Bronchial epithelial cell (primary cell): ENCODE measurements around the gene TPRN. TPM values are rescaled to one million over a fixed set of nuclear protein-coding genes. Genes with fewer than 3 reads are reported as not detected.

Experiments
- DNase-seq: peaks from one replicate; pipeline ENCODE4 v3.0.0-alpha.2; 2010; ENCODE audit warnings: low read depth
- FAIRE-seq: peaks from 2 replicates; lab custom pipeline; 2011; peaks lifted over from hg19 to GRCh38; lab: Jason Lieb, UNC
- H3K27me3 ChIP-seq: 2 replicates; pipeline ENCODE4 v1.5.1; 2011; ENCODE audit warnings: low read length; ENCODE audit not compliant: control insufficient read depth, insufficient read depth
- H3K36me3 ChIP-seq: 2 replicates; pipeline ENCODE4 v1.5.1; 2011; ENCODE audit warnings: low read length; ENCODE audit not compliant: control insufficient read depth, insufficient read depth
- H3K4me3 ChIP-seq: 2 replicates; pipeline ENCODE4 v1.5.1; 2011; ENCODE audit warnings: mild to moderate bottlenecking, low read depth, low read length, control low read depth
- CTCF ChIP-seq: IDR thresholded peaks from 2 replicates; pipeline ENCODE4 v1.5.1; 2011; ENCODE audit warnings: mild to moderate bottlenecking, moderate library complexity, low read length, control low read depth, inconsistent platforms; ENCODE audit not compliant: insufficient read depth, severe bottlenecking
- total RNA-seq: library from RNA; depleted of rRNA; stranded (reverse); fragments of >200 nt; gene quantifications from 2 replicates; pipeline ENCODE4 v1.2.1, GENCODE V29; 2014

Gene TPRN
- total RNA-seq, 1 donor from 2014 or later, result 3.2 TPM

GRCh38 chr9:137170486-137171148 lies 29.9 kb downstream of the TPRN start:
- TF ChIP-seq CTCF, result no peak
- DNase-seq (no peak), FAIRE-seq (no peak)
- Histone ChIP-seq H3K4me3 (no peak overlapping the region), H3K36me3 (no peaks in the 10 kb centered on the region), H3K27me3 (peaks cover 33% of the 10 kb centered on the region)

GRCh38 chr9:137169896-137170358 lies 30.6 kb downstream of the TPRN start, which contains the start of gene LRRC26:
TSS of gene LRRC26 (minus strand) at chr9:137170051. CDS start at chr9:137169943, 108 bp downstream.
- Histone ChIP-seq H3K36me3 (no peaks in the 10 kb centered on the region), H3K4me3 (peak within 1 kb of the TSS; percentile 24), H3K27me3 (peaks cover 28% of the 10 kb centered on the region)
- DNase-seq (no peak), FAIRE-seq (no peak)
- TF ChIP-seq CTCF, result no peak

- FAIRE-seq, result no peak
- Histone ChIP-seq H3K4me3 (peak overlapping the region; percentile 24), H3K36me3 (no peaks in the 10 kb centered on the region), H3K27me3 (peaks cover 32% of the 10 kb centered on the region)
- no peak for DNase-seq
- no peak for TF ChIP-seq CTCF
Measured at GRCh38 chr9:137168904-137169856, 31.4 kb downstream of the TPRN start.

- no peak for FAIRE-seq
Measured at GRCh38 chr9:137168573-137168903, 32.0 kb downstream of the TPRN start.

More at GRCh38 chr9:137168573-137168903, 32.0 kb downstream of the TPRN start:
- H3K36me3 ChIP-seq, result no peaks in the 10 kb centered on the region
- DNase-seq, result no peak
- peaks cover 30% of the 10 kb centered on the region for H3K27me3 ChIP-seq
- H3K4me3 ChIP-seq, result peak overlapping the region; percentile 18
- no peak for TF ChIP-seq CTCF
